NCI-H82 treated with DMSO at 0.1 percent for 48 hours (cell line): Measurements from ENCODE around the gene RAB11FIP4.

Source experiments
- DNase-seq: peaks from one replicate; lab custom pipeline; 2025; ENCODE audit not compliant: unreplicated experiment; lab: John Stamatoyannopoulos, UW

RAB11FIP4 gene

GRCh38 chr17:31537565-31538011 is 146.1 kb downstream of the RAB11FIP4 start:
- no peak for DNase-seq

GRCh38 chr17:31538080-31538762 is 146.7 kb downstream of the RAB11FIP4 start:
- no peak for DNase-seq

GRCh38 chr17:31540602-31541307 is 149.3 kb downstream of the RAB11FIP4 start:
- DNase-seq: no peak

GRCh38 chr17:31541559-31541958 is 150.1 kb downstream of the RAB11FIP4 start:
- no peak for DNase-seq

- no peak for DNase-seq
Observed at GRCh38 chr17:31544186-31544585, 152.7 kb downstream of the RAB11FIP4 start.

GRCh38 chr17:31546650-31547049 is 155.2 kb downstream of the RAB11FIP4 start:
- no peak for DNase-seq

GRCh38 chr17:31548709-31549108 is 157.2 kb downstream of the RAB11FIP4 start:
- no peak for DNase-seq

GRCh38 chr17:31549121-31549524 is 157.6 kb downstream of the RAB11FIP4 start:
- no peak for DNase-seq

- DNase-seq: peak; percentile 74
Observed at GRCh38 chr17:31549525-31550388, 158.3 kb downstream of the RAB11FIP4 start.

- no peak for DNase-seq
Observed at GRCh38 chr17:31550389-31551056, 159.0 kb downstream of the RAB11FIP4 start.

- no peak for DNase-seq
Observed at GRCh38 chr17:31552568-31552967, 161.1 kb downstream of the RAB11FIP4 start.

GRCh38 chr17:31553506-31553905 is 162.0 kb downstream of the RAB11FIP4 start:
- no peak for DNase-seq

GRCh38 chr17:31554930-31555329 is 163.5 kb downstream of the RAB11FIP4 start:
- no peak for DNase-seq

- DNase-seq: peak; percentile 57
Observed at GRCh38 chr17:31556969-31557645, 165.6 kb downstream of the RAB11FIP4 start.

- DNase-seq: peak; percentile 26
Observed at GRCh38 chr17:31558748-31559583, 167.5 kb downstream of the RAB11FIP4 start.

- DNase-seq: no peak
Observed at GRCh38 chr17:31559584-31560501, 168.4 kb downstream of the RAB11FIP4 start.

GRCh38 chr17:31560616-31561235 is 169.3 kb downstream of the RAB11FIP4 start:
- no peak for DNase-seq
